SW 1271 (cell line): Measurements from ENCODE around the gene C1QL4.
"Not testable (repeated sequence)": the region's sequence is repeated elsewhere in the genome, so short reads cannot be mapped to it uniquely, and the experiment has no call there.

Experiments
- DNase-seq, 2 experiments: peaks; one replicate each; lab custom pipeline; 2025; lab: John Stamatoyannopoulos, UW

The C1QL4 gene

GRCh38 chr12:49336645-49337584 is at the start of gene C1QL4:
C1QL4 (minus strand) TSS chr12:49337188; CDS start chr12:49336477, 711 bp downstream.
- peak in 1 of 2 experiments; percentile 65 for DNase-seq

DNA sequence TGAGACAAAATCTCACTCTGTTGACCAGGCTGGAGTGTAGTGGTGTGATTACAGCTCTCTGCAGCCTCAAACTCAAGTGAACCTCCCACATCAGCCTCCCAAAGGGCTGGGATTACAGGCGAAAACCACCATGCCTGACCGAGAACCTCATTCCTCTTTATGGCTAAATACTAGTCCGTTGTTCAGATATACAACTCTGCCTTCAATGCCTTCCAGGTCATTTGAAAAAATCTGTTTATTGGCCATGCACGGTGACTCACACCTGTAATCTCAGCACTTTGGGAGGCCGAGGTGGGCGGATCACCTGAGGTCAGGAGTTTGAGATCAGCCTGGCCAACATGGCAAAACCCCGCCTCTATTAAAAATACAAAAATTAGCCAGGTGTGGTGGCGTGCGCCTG is 43.2 kb upstream of the C1QL4 start:
- not testable (repeated sequence) for DNase-seq

- DNase-seq: no peak
Observed at GRCh38 chr12:49377386-49377785, 40.4 kb upstream of the C1QL4 start.

GRCh38 chr12:49375406-49375805 is 38.4 kb upstream of the C1QL4 start:
- no peak for DNase-seq

GRCh38 chr12:49370539-49370938 is 33.6 kb upstream of the C1QL4 start:
- no peak for DNase-seq

GRCh38 chr12:49369411-49370145 is 32.6 kb upstream of the C1QL4 start:
- peak in 1 of 2 experiments; percentile 66 for DNase-seq

- DNase-seq: no peak
Observed at GRCh38 chr12:49368240-49368600, 31.2 kb upstream of the C1QL4 start.

- peak; percentile 46 to 48 for DNase-seq
Observed at GRCh38 chr12:49367381-49368239, 30.6 kb upstream of the C1QL4 start, which contains the start of gene SPATS2. SPATS2 (plus strand) TSS chr12:49367462; CDS start chr12:49461013, 93,551 bp downstream.

- DNase-seq: peak; percentile 75 to 93
Observed at GRCh38 chr12:49366652-49367380, 29.8 kb upstream of the C1QL4 start.

DNA sequence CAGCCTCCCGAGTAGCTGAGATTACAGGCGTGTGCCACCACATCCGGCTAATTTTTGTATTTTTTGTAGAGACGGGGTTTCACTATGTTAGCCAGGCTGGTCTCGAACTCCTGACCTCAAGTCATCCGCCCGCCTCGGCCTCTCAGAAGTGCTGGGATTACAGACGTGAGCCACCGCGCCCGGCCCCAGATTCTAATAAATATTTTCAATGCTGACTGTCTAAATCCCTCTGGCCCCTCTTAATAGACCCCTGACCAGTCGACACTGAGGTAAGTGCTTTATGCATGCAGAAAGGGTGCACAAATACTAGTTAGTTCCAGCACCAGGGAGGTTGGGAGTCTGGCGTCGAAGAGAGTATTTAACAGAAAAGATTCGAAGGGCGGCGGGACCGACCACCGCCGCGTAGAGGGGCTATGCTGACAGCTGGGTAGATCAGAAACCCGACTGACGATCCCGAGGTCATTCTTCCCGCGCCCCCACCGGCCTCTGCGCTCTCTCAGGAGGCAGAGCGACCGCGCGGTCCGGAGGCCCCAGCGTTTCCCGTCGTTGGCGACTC is 29.2 kb upstream of the C1QL4 start:
- no peak for DNase-seq

GRCh38 chr12:49365542-49365941 is 28.6 kb upstream of the C1QL4 start:
- DNase-seq: no peak

- DNase-seq: no peak
Observed at GRCh38 chr12:49364989-49365388, 28.0 kb upstream of the C1QL4 start.

GRCh38 chr12:49362077-49362476 is 25.1 kb upstream of the C1QL4 start:
- no peak for DNase-seq

DNA sequence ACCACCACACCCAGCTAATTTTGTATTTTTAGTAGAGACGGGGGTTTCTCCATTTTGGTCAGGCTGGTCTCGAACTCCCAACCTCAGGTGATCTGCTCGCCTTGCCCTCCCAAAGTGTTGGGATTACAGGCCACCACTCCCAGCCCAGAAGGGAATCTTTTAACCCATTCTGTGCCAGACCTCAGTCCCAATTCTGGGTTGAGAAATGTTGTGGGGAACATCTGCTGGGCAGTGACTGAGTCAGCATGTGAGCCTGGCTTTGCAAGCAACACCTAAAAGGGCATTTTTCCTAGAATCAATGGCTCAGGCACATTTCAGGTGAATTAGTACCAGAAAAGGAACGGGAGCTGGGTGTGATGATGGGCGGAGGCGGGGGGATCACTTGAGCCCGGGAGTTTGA is 22.7 kb upstream of the C1QL4 start:
- DNase-seq: no peak

- DNase-seq: peak; percentile 33 to 84
Observed at GRCh38 chr12:49358483-49359141, 21.6 kb upstream of the C1QL4 start.

GRCh38 chr12:49357103-49357678 is 20.2 kb upstream of the C1QL4 start:
- peak in 1 of 2 experiments; percentile 47 for DNase-seq

DNA sequence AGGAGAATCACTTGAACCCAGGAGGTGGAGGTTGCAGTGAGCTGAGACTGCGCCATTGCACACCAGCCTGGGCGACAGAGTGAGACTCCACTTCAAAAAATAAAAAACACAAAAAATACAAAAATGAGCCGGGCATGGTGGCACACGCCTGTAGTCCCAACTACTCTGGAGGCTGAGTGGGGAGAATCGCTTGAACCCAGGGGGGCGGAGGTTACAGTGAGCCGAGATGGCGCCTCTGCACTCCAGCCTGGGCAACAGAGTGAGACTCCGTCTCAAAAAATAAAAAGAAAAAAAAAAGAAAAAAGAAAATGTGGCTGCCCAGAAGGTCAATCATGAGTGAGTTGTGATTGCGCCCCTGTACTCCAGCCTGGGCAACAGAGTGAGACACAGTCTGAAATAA is 18.9 kb upstream of the C1QL4 start:
- no peak for DNase-seq

DNA sequence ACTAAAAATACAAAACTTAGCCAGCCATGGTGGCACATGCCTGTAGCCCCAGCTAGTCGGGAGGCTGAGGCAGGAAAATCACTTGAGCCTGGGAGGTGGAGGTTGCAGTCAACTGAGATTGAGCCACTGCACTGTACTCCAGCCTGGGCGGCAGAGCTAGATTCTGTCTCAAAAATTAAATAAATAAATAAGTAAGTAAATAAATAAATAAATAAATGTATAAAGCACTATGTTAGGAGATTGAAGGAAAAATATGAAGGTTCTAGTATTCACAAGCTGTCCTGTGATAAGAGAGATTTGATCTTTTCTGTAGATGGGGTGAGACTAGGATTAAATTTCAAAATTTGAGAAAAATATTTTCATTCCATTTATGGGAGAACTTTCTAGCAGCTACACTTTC is 15.4 kb upstream of the C1QL4 start:
- no peak for DNase-seq

- DNase-seq: no peak
Observed at GRCh38 chr12:49349266-49349665, 12.3 kb upstream of the C1QL4 start.

DNA sequence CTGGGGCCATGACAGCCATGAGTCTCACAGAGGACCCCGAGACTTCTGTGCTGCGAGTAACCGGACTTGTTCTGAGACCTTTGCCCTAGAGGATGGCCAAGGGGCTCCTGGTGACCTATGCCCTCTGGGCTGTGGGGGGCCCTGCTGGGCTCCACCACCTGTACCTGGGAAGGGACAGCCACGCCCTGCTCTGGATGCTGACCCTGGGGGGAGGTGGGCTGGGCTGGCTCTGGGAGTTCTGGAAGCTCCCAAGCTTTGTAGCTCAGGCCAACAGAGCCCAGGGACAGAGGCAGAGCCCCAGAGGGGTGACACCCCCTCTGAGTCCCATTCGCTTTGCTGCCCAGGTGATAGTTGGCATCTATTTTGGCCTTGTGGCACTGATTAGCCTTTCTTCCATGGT is 11.8 kb upstream of the C1QL4 start:
- DNase-seq: no peak
